CD4-positive, alpha-beta T cell (primary cell): Measurements from ENCODE around the gene AOAH. TPM values are rescaled to one million over a fixed set of nuclear protein-coding genes. Genes with fewer than 3 reads are reported as not detected.

ENCODE experiments used
- ATAC-seq: fragments of 200-7000 bp; cut with Tn5 transposase; one replicate; pipeline ENCODE4 v1.10.0; 2022; ENCODE audit warnings: mild to moderate bottlenecking; ENCODE audit not compliant: poor library complexity
- CTCF ChIA-PET: fragments of 350-600 bp; sonication (Branson Sonifier 250); formaldehyde crosslinking; loops from one replicate; lab custom pipeline; 2021; ENCODE audit warnings: antibody characterized with exemption, inconsistent platforms; lab: Charles Lee
- POLR2A ChIA-PET: fragments of 350-600 bp; sonication (Branson Sonifier 250); formaldehyde crosslinking; loops from one replicate; lab custom pipeline; 2021; ENCODE audit warnings: antibody characterized with exemption, inconsistent platforms; lab: Charles Lee
- DNase-seq, 14 experiments: peaks; one replicate each; pipeline ENCODE4 v3.0.0-alpha.2; 2013 to 2020; ENCODE audit warnings: mixed read lengths in 2 of 14
- H3K27ac ChIP-seq, 2 donors: one replicate each; pipeline versions ENCODE4 v1.5.1 to v1.7.0; 2013; ENCODE audit warnings: low read length in 2 of 2, low read depth in 1 of 2, mild to moderate bottlenecking in 1 of 2
- H3K27me3 ChIP-seq, 2 experiments: 1 replicate in 1 of 2; 2 replicates in 1 of 2; pipeline versions ENCODE4 v1.6.1 to v1.7.0; 2013; ENCODE audit warnings: low read length in 2 of 2, control low read depth in 1 of 2, mild to moderate bottlenecking in 1 of 2, moderate library complexity in 1 of 2; ENCODE audit not compliant: insufficient read depth in 2 of 2, control insufficient read depth in 1 of 2
- H3K36me3 ChIP-seq: one replicate; pipeline ENCODE4 v1.6.1; 2013; ENCODE audit warnings: low read length, control low read depth; ENCODE audit not compliant: insufficient read depth
- H3K4me1 ChIP-seq: one replicate; pipeline ENCODE4 v1.6.1; 2013; ENCODE audit warnings: low read length, control low read depth; ENCODE audit not compliant: insufficient read depth
- H3K4me3 ChIP-seq: one replicate; pipeline ENCODE4 v1.5.1; 2013; ENCODE audit warnings: mild to moderate bottlenecking, low read length, moderate library complexity
- H3K9me3 ChIP-seq, 2 experiments: 1 replicate in 1 of 2; 2 replicates in 1 of 2; pipeline versions ENCODE4 v1.6.1 to v1.7.0; 2013; ENCODE audit warnings: low read length in 2 of 2, mild to moderate bottlenecking in 2 of 2, control low read depth in 1 of 2, moderate library complexity in 1 of 2; ENCODE audit not compliant: control insufficient read depth in 1 of 2, insufficient read depth in 1 of 2
- H3K27ac Mint-ChIP-seq: one replicate; pipeline ENCODE4 v1.8.0; 2020; ENCODE audit warnings: mixed read lengths
- H3K27me3 Mint-ChIP-seq: one replicate; pipeline ENCODE4 v1.8.0; 2021; ENCODE audit warnings: mixed read lengths
- H3K36me3 Mint-ChIP-seq: one replicate; pipeline ENCODE4 v1.8.0; 2021; ENCODE audit warnings: low read depth, mixed read lengths
- H3K4me1 Mint-ChIP-seq: one replicate; pipeline ENCODE4 v1.8.0; 2021; ENCODE audit warnings: low read depth, mixed read lengths
- H3K4me3 Mint-ChIP-seq: one replicate; pipeline ENCODE4 v1.8.0; 2020; ENCODE audit warnings: mild to moderate bottlenecking, mixed read lengths
- H3K9me3 Mint-ChIP-seq: one replicate; pipeline ENCODE4 v1.8.0; 2020; ENCODE audit warnings: mixed read lengths
- intact Hi-C, 2 experiments: fragments of 100-400 bp; cut with DNase I in 1 of 2; cut with micrococcal nuclease in 1 of 2; formaldehyde crosslinking; loops; one replicate each; pipeline versions ENCODE4 v1.15.1 to v1.9.0; 2023 to 2025; cut with DNase I, micrococcal nuclease
- total RNA-seq, 174 experiments: library from RNA in 2 of 174; stranded (reverse) in 2 of 174; gene quantifications; one replicate each; pipeline ENCODE4 v1.2.3 and lab custom pipeline; 2021 to 2026
- TF ChIP-seq, protein P1 (sequence below): fragments of 200-600 bp; IDR thresholded peaks from one replicate; pipeline ENCODE4 v1.8.0; 2022; ENCODE audit warnings: antibody characterized with exemption, mild to moderate bottlenecking

Gene AOAH
- total RNA-seq, 2 experiments from 2014 or later, result 27.5 to 30.3 TPM

DNA sequence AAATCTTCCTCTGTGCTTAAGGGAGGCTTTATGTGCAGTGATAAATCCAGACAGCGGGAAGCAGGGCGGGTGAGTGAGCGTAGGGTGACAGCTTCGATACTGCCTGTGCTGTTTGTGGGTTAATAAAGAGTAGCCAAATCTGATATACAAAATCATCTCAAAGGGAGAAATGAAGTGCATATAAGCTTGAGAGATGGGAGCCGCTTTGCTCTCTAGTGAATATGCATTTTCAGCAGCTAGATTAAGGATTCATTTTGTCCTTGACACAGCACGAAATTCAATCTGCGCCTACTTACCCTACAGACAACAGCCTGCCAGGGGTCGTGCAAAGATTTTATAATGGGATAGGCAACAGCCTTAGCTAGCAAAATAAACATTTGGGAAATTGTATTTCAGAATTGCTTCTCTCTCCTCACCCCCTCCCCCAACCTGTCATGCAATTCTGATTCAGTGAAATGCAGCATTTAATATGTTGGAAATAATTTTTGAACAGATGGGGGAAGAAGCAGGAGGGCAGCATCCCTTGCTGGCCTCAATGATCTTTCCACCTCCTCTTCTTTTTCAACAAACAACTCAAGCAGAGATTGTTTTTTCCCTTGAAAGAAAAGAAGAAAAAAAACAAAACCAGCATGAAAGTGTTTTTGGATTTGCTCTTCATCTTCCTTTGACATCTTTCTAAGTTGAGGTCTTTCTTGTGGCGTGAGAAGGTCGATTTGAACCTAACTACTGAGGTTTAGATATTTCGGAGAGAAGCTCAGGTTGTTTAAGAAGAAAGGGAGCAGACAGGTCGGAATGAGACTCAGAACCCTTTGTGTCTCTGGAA is 117.9 kb downstream of the AOAH start:
- H3K4me3 Mint-ChIP-seq, result peak overlapping the region; percentile 54
- no peaks in the 10 kb centered on the region for H3K9me3 Mint-ChIP-seq
- H3K27ac Mint-ChIP-seq, result peak overlapping the region; percentile 85
- no peaks in the 10 kb centered on the region for H3K36me3 ChIP-seq
- H3K9me3 ChIP-seq, result no peaks in the 10 kb centered on the region
- POLR2A ChIA-PET, result interaction anchor here (3.5 kb wide), 1 partner anchor 33 kb away, joined by 22 read pairs; no protein-coding TSS in a partner anchor
- ATAC-seq (peak; percentile 48), DNase-seq (peak in 1 of 14 experiments; percentile 24)
- no peaks in the 10 kb centered on the region for H3K27me3 Mint-ChIP-seq
- H3K4me1 Mint-ChIP-seq, result peaks cover 64% of the 10 kb centered on the region
- no peaks in the 10 kb centered on the region for H3K27me3 ChIP-seq
- CTCF ChIA-PET, result interaction anchor here (2.0 kb wide), 1 partner anchor 65 kb away, joined by 4 read pairs; no protein-coding TSS in a partner anchor
- H3K27ac ChIP-seq, result no peak overlapping the region
- H3K4me3 ChIP-seq, result no peak overlapping the region
- TF ChIP-seq, protein P1, sequence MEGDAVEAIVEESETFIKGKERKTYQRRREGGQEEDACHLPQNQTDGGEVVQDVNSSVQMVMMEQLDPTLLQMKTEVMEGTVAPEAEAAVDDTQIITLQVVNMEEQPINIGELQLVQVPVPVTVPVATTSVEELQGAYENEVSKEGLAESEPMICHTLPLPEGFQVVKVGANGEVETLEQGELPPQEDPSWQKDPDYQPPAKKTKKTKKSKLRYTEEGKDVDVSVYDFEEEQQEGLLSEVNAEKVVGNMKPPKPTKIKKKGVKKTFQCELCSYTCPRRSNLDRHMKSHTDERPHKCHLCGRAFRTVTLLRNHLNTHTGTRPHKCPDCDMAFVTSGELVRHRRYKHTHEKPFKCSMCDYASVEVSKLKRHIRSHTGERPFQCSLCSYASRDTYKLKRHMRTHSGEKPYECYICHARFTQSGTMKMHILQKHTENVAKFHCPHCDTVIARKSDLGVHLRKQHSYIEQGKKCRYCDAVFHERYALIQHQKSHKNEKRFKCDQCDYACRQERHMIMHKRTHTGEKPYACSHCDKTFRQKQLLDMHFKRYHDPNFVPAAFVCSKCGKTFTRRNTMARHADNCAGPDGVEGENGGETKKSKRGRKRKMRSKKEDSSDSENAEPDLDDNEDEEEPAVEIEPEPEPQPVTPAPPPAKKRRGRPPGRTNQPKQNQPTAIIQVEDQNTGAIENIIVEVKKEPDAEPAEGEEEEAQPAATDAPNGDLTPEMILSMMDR, result no peak
- intact Hi-C loops, result no loop called here
- H3K4me1 ChIP-seq, result peaks cover 5% of the 10 kb centered on the region
- peaks cover 26% of the 10 kb centered on the region for H3K36me3 Mint-ChIP-seq

GRCh38 chr7:36605261-36606051 is 118.8 kb downstream of the AOAH start:
- Mint-ChIP-seq H3K4me3 (peak overlapping the region; percentile 25), H3K4me1 (peaks cover 71% of the 10 kb centered on the region), H3K27me3 (no peaks in the 10 kb centered on the region), H3K36me3 (peaks cover 18% of the 10 kb centered on the region), H3K9me3 (no peaks in the 10 kb centered on the region), H3K27ac (peak overlapping the region; percentile 85)
- Histone ChIP-seq H3K9me3 (no peaks in the 10 kb centered on the region), H3K4me3 (no peak overlapping the region), H3K4me1 (peaks cover 5% of the 10 kb centered on the region), H3K27me3 (no peaks in the 10 kb centered on the region), H3K36me3 (no peaks in the 10 kb centered on the region), H3K27ac (no peak overlapping the region)
- intact Hi-C loops, result no loop called here
- CTCF ChIA-PET, result interaction anchor here (2.0 kb wide), 1 partner anchor 66 kb away, joined by 4 read pairs; no protein-coding TSS in a partner anchor
- peak in 2 of 14 experiments; percentile 7 to 10 for DNase-seq
- POLR2A ChIA-PET, result interaction anchor here (3.5 kb wide), 1 partner anchor 34 kb away, joined by 22 read pairs; no protein-coding TSS in a partner anchor
- no peak for ATAC-seq
- TF ChIP-seq, protein P1, result no peak

- Histone ChIP-seq H3K36me3 (no peaks in the 10 kb centered on the region), H3K4me3 (no peak overlapping the region), H3K27ac (no peak overlapping the region), H3K4me1 (peaks cover 5% of the 10 kb centered on the region), H3K27me3 (no peaks in the 10 kb centered on the region), H3K9me3 (no peaks in the 10 kb centered on the region)
- peaks cover 21% of the 10 kb centered on the region for H3K36me3 Mint-ChIP-seq
- no peak overlapping the region for H3K4me3 Mint-ChIP-seq
- POLR2A ChIA-PET, result interaction anchor here (0.9 to 3.5 kb wide), 2 partner anchors 9 to 35 kb away, joined by 3 to 22 read pairs; no protein-coding TSS in a partner anchor
- H3K27me3 Mint-ChIP-seq, result no peaks in the 10 kb centered on the region
- TF ChIP-seq, protein P1, result no peak
- CTCF ChIA-PET, result interaction anchor here (2.0 kb wide), 1 partner anchor 66 kb away, joined by 4 read pairs; no protein-coding TSS in a partner anchor
- DNase-seq (no peak), ATAC-seq (no peak)
- H3K4me1 Mint-ChIP-seq, result peaks cover 71% of the 10 kb centered on the region
- no peaks in the 10 kb centered on the region for H3K9me3 Mint-ChIP-seq
- intact Hi-C loops, result no loop called here
- H3K27ac Mint-ChIP-seq, result no peak overlapping the region
These were observed 119.5 kb downstream of the AOAH start for GRCh38 chr7:36604806-36605205.
